Measurements from ENCODE around the gene IQSEC1. TPM values are rescaled to one million over a fixed set of nuclear protein-coding genes. Genes with fewer than 3 reads are reported as not detected.

The IQSEC1 gene
- polyA plus RNA-seq, 3 donors from 2014 or later: 9.0 to 40.5 (median 15.3) TPM

DNA sequence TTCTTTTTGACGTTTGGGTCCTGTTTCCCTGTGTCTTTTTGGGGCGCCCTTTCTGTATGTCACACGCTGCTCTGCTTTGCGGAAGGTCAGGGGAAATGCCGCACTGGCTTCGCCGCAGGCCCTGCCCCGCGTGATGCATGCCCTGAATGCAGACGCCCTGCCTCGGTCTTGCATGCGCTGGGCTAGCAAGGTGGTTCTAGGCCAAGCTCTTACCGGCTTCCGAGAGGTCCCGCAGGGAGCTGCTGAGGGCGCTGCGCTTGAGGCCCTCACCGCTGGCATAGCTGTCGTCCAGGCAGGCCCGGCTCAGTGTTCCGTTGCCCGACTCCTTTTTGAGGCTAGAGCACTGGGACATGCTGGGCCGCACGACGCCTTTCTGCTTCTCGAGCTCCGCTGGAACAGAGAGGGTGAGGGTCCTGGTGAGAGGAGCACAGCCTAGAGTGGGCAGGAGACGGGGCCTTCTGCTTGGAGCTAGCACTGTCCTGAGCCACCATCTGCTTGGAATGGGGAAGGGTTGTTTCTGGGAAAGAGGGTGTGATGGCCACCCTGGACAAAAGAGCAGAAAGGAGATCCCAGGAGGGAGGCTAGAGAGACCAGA lies 165.0 kb downstream of the IQSEC1 start:
- Mint-ChIP-seq H3K4me3 (no peak overlapping the region), H3K4me1 (peaks cover 17 to 34% of the 10 kb centered on the region in 2 donors), H3K36me3 (peaks cover 4 to 35% (median 11%) of the 10 kb centered on the region in 3 donors), H3K9me3 (no peaks in the 10 kb centered on the region), H3K27me3 (ENCODE audit: low read depth in 3 of 3) (peaks cover 3 to 17% (median 17%) of the 10 kb centered on the region in 3 donors), H3K27ac (peak overlapping the region in 1 of 6 donors; percentile 39)
- no peak for DNase-seq

DNA sequence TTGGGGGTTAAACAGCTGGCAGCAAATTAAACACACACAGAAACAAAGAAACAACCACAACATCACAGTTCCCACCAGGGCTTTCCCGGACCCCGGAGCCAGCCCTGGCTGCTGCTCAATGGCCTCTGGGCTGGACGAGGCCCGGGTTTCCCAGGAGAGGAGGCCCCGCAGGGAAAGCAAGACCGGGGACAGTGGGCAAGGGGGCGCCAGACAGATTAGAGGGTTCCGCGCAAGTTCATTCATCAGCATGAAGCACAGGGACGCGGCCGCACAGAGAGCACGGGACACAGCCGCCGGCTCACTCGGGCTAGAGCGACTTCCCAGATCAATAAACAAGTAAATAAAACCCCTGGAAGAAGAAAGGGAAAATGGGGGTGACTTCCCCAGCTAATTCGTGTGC lies 165.5 kb downstream of the IQSEC1 start:
- Mint-ChIP-seq H3K4me1 (peaks cover 21 to 37% of the 10 kb centered on the region in 2 donors), H3K9me3 (no peaks in the 10 kb centered on the region), H3K36me3 (peaks cover 4 to 30% (median 9%) of the 10 kb centered on the region in 3 donors), H3K27ac (no peak overlapping the region), H3K27me3 (ENCODE audit: low read depth in 3 of 3) (peaks cover 3 to 15% (median 12%) of the 10 kb centered on the region in 3 donors), H3K4me3 (no peak overlapping the region)
- no peak for DNase-seq

DNA sequence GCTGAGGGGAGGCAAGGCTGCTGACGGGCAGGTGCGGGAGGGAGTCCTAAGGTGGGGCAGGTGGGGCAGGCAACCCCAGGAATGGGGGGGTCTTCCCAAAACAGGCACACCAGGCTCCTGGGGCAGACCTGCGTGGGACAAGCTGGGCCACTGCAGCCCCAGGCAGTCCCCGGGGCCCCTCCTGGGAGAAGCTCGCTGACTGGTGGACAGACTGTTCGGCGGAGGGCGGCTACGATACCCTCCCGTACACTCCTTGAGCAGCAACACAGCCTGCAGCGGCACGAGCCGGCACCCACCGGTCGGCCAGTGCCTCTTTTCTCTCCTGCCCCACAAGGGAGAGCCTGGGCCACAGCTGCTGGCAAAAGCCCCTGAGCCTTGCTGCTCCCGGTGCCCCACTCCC lies 165.9 kb downstream of the IQSEC1 start:
- Mint-ChIP-seq H3K36me3 (peaks cover 4 to 27% (median 9%) of the 10 kb centered on the region in 3 donors), H3K4me1 (peaks cover 23 to 41% of the 10 kb centered on the region in 2 donors), H3K27ac (peak overlapping the region in 1 of 6 donors; percentile 17), H3K9me3 (no peaks in the 10 kb centered on the region), H3K4me3 (no peak overlapping the region), H3K27me3 (ENCODE audit: low read depth in 3 of 3) (peaks cover 4 to 18% (median 10%) of the 10 kb centered on the region in 3 donors)
- DNase-seq: no peak

DNA sequence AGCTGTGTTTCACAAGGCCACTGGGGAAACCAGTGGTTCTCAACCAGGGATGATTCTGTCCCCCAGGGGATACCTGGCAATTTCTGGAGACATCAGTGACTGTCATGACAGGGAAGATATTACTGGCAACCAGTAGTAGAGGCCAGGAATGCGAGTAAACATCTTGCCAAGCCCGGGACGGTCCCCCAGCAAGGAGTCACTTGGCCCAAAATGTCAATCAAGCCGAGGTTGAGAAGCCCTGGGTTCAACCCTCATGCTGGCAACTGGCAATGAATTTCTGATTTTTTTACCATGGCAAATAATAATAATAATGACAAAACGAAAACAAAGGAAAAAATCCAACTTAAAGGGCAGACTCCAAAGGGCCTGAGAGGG lies 166.3 kb downstream of the IQSEC1 start:
- Mint-ChIP-seq H3K9me3 (no peaks in the 10 kb centered on the region), H3K36me3 (peaks cover 4 to 24% (median 11%) of the 10 kb centered on the region in 3 donors), H3K4me3 (no peak overlapping the region), H3K4me1 (peaks cover 27 to 45% of the 10 kb centered on the region in 2 donors), H3K27ac (peak overlapping the region in 2 of 6 donors; percentile 17 to 29), H3K27me3 (ENCODE audit: low read depth in 3 of 3) (peaks cover 5 to 19% (median 10%) of the 10 kb centered on the region in 3 donors)
- no peak for DNase-seq

DNA sequence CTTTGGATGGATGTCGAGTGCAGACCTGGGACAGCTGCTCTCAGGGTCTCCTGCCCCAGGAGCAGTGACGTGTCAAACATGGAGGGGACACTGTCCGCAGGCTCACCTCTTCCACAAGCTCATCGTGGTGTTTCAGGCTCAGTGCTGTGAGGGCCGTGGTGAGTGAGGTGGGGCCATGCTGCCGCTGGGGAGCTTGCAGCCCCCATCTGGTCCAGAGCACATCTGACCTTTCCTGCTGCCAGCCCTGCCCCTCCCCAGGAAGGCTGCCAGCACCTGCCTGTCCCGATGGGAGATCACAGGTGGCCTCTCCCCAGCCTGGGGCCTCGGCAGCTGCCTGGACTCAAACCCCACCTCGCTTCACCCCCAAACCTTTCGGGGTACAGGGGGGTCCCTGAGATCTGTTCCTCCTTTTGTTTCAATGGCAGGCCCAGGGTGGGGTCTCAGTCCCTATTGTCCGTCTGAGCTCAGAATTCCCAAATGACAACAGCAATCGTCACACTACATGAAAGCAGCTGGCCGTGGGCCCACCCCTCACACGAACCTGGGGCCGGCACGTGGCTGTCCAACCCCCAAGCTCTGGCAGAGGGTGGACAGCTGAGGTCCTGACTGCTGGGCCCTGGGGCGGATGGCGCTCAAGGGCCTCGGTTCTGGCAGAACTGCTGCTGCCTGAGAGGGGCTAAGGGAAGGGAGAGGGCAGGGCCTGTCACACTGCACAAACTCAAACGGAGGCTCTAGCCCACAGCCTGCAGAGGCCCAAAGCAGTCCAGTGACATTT lies 166.9 kb downstream of the IQSEC1 start:
- Mint-ChIP-seq H3K9me3 (no peaks in the 10 kb centered on the region), H3K4me3 (peak overlapping the region in 2 of 5 donors; percentile 21 to 27), H3K36me3 (peaks cover 6 to 22% (median 11%) of the 10 kb centered on the region in 3 donors), H3K27ac (peak overlapping the region in 3 of 6 donors; percentile 20 to 73 (median 61)), H3K27me3 (ENCODE audit: low read depth in 3 of 3) (peaks cover 5 to 19% (median 10%) of the 10 kb centered on the region in 3 donors), H3K4me1 (peaks cover 33 to 49% of the 10 kb centered on the region in 2 donors)
- no peak for DNase-seq

DNA sequence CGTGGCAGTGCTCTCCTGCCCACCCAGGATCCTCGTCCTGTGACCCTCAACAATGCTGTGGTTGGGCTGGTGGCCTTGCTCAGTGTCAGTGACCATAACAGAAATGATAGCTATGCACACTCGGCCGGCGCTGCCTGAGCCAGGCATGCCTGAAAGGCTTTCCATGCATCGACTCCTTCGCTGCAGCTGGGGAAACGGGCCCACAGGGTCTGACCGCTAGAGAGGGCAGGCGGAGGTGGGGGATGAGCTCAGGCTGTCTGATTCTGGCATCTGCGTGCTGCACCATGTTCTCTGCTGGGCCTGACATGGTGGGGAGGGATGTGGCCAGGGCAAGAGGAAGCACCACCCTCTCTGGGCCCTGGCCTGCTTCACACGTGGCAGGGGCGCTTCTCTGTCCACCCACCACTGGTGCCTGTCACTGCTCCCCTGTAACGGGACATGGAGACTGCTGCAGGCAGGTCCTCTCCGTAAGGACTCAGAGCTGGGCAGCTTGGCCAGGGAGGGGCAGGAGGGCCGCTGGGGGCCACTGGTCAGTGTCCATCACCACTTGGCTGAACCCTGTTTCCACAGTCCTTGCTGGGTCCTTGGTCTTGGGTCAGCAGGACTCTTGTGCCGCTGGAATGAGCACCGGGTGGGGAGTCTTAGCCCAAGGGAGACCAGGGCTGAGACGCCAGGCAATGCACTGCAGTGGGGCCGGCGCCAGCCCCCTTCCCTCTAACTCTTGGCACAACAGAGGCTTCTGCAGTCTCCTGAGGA lies 167.7 kb downstream of the IQSEC1 start:
- Mint-ChIP-seq H3K27me3 (ENCODE audit: low read depth in 3 of 3) (peaks cover 5 to 19% (median 10%) of the 10 kb centered on the region in 3 donors), H3K4me1 (peaks cover 33 to 50% of the 10 kb centered on the region in 2 donors), H3K36me3 (peaks cover 9 to 22% (median 9%) of the 10 kb centered on the region in 3 donors), H3K4me3 (peak overlapping the region in 3 of 5 donors; percentile 18 to 61 (median 27)), H3K27ac (peak overlapping the region in 5 of 6 donors; percentile 10 to 87 (median 20)), H3K9me3 (no peaks in the 10 kb centered on the region)
- DNase-seq: no peak

DNA sequence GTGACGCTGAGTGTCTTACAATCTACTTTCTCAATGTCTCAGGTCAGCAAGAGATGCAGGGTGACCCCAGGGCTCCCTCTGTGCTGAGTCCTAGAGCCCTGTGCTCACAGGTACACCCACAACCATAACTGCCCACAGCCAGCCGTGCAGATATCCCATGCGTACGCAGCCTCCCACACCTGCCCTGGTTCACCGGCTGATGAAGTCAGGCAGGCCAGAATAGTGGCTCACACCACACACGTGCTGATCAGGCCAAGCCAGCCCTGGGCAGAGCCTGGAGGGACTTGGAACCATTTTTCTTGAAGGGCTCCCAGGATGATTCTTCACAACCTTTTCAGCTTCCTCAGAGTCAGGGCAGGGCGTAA lies 168.3 kb downstream of the IQSEC1 start:
- no peak for DNase-seq
- no peaks in the 10 kb centered on the region for H3K9me3 Mint-ChIP-seq
- peaks cover 11 to 24% (median 13%) of the 10 kb centered on the region in 3 donors for H3K36me3 Mint-ChIP-seq
- peak overlapping the region in 4 of 6 donors; percentile 10 to 87 (median 39) for H3K27ac Mint-ChIP-seq
- peak overlapping the region in 2 of 5 donors; percentile 20 to 61 for H3K4me3 Mint-ChIP-seq
- H3K4me1 Mint-ChIP-seq: peaks cover 33 to 52% of the 10 kb centered on the region in 2 donors
- peaks cover 5 to 19% (median 10%) of the 10 kb centered on the region in 3 donors for H3K27me3 Mint-ChIP-seq (ENCODE audit: low read depth in 3 of 3)

DNA sequence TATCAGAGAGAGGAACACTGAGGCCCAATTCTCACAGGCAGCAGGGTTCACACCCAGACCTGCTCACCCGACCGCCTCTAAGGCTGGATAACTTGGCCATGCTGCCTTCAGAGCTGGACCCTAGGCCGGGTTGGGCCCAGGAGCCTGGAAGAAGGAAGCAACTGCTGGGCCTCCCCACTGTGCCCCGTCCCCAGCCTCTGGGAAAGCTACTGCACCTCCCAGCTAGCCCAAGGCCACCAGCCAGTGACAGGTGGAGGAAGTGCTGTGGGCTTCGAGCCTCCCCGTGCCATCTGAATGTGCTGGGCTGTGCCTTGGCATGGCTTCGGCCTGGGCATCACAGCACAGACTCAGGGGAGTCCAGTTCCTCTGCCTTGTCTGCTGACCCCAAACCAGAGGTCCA lies 169.3 kb downstream of the IQSEC1 start:
- Mint-ChIP-seq H3K4me1 (peaks cover 33 to 52% of the 10 kb centered on the region in 2 donors), H3K36me3 (peaks cover 11 to 24% (median 18%) of the 10 kb centered on the region in 3 donors), H3K9me3 (no peaks in the 10 kb centered on the region), H3K4me3 (peak overlapping the region in 1 of 5 donors; percentile 49), H3K27ac (peak overlapping the region in 1 of 6 donors; percentile 77), H3K27me3 (ENCODE audit: low read depth in 3 of 3) (peaks cover 1 to 17% (median 10%) of the 10 kb centered on the region in 3 donors)
- DNase-seq: no peak

DNA sequence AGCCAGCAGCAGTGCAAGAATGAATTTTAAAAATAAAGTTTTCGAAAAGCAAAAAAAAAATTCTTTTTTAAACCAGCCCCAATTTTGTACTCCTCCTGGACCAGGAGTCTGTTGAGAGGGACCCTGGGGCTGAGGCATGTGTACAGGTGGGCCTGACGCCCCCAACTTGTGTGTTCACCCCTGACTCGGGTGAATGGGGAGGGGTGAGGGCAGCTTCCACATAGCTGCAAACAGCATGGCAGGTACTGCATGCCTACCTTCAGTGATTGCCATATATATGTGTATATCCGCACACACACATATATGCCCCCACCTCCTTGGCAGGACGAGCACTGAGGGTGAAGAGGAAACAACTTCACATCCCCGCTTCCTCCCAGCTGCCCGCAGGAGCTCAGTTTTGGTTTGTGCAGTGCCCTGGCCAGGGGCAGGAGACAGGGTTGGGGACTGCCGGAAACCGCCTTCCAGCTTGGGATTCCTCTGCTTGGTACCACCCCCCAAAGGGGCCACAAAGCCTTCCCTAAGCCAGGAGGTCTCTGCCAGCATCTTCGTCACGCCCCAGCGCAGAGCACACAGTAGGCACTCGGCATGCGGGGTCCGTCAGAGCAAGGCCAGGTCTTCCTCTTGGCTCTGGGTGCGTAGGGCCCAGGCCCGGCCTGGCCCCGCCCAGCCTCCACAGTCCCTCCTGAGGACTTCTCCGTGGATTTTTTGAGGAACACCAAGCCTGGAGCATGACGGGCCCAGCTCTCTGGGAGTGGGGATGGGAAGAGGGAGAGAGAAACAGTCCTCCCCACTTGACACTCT lies 170.0 kb downstream of the IQSEC1 start:
- peaks cover 7 to 22% (median 21%) of the 10 kb centered on the region in 3 donors for H3K36me3 Mint-ChIP-seq
- H3K4me3 Mint-ChIP-seq: peak overlapping the region in 2 of 5 donors; percentile 25 to 49
- peaks cover 1 to 14% (median 6%) of the 10 kb centered on the region in 3 donors for H3K27me3 Mint-ChIP-seq (ENCODE audit: low read depth in 3 of 3)
- H3K27ac Mint-ChIP-seq: peak overlapping the region in 2 of 6 donors; percentile 34 to 77
- H3K9me3 Mint-ChIP-seq: no peaks in the 10 kb centered on the region
- no peak for DNase-seq
- peaks cover 33 to 52% of the 10 kb centered on the region in 2 donors for H3K4me1 Mint-ChIP-seq

DNA sequence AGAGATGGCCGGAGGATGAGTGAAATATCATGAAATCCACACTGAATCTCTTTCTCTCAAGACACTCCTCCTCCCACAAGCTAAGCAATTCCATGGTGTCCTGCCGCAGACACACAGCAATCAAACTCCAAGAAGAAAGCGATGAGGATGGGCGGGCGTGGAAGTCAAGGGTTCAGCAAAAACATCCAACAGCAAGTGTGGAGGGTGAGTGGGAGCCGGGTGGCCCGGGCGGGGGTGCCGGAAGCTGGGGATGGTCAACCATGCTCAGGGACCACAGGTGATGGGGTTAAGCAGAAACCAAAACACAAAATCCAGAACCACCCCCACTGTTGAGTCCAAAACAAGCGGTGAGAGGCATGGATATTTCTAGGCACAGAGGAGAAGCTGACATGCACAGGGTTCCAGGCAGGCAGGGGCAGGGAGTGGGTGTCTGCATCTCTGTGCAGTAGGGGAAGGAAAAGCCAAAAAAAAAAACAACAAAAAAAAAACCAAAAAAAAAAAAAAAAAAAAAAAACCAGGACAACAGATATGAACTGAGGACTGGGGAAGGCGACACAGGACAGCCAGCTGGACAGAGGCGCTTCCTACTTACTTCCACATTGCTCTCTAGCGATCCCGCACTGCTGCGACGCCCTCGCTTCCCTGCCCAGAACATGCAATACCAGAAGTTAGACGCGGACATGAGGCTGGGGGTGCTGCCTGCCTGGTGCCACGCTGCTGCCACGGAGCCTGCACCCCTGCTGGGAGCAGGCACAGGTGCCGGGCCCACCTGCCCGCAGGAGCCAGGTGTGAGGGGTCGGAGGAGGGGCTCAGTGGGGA lies 170.8 kb downstream of the IQSEC1 start:
- no peak for DNase-seq
- Mint-ChIP-seq H3K9me3 (no peaks in the 10 kb centered on the region), H3K4me1 (peaks cover 33 to 52% of the 10 kb centered on the region in 2 donors), H3K36me3 (peaks cover 8 to 21% (median 18%) of the 10 kb centered on the region in 3 donors), H3K27me3 (ENCODE audit: low read depth in 3 of 3) (peaks cover 1 to 18% (median 6%) of the 10 kb centered on the region in 3 donors), H3K27ac (peak overlapping the region; percentile 10 to 75 (median 58)), H3K4me3 (peak overlapping the region in 1 of 5 donors; percentile 33)

DNA sequence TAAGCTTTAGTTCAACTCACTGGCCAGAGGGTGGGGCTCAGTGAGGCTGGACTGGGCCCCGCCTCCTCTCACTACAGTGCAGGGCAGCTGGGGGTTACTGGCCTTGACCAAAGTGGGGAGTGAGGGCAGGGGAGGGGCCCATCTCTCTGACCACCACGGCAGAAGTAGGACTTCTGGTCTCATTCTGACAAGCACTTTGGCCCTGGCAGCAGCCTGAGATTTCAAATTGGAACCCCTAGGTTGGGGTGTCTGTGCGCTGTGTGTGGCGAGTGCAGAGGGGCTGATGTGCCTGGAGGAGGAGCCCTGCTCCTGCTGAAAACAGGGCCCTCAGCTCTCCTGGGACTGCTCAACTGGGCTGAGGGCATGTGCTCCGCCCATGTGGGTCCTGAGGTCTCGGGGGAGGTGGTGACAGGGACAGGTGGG lies 171.6 kb downstream of the IQSEC1 start:
- Mint-ChIP-seq H3K4me1 (peaks cover 33 to 50% of the 10 kb centered on the region in 2 donors), H3K36me3 (peaks cover 14 to 21% (median 18%) of the 10 kb centered on the region in 3 donors), H3K27ac (peak overlapping the region in 5 of 6 donors; percentile 50 to 75 (median 66)), H3K27me3 (ENCODE audit: low read depth in 3 of 3) (peaks cover 4 to 17% (median 6%) of the 10 kb centered on the region in 3 donors), H3K9me3 (no peaks in the 10 kb centered on the region), H3K4me3 (no peak overlapping the region)
- no peak for DNase-seq

DNA sequence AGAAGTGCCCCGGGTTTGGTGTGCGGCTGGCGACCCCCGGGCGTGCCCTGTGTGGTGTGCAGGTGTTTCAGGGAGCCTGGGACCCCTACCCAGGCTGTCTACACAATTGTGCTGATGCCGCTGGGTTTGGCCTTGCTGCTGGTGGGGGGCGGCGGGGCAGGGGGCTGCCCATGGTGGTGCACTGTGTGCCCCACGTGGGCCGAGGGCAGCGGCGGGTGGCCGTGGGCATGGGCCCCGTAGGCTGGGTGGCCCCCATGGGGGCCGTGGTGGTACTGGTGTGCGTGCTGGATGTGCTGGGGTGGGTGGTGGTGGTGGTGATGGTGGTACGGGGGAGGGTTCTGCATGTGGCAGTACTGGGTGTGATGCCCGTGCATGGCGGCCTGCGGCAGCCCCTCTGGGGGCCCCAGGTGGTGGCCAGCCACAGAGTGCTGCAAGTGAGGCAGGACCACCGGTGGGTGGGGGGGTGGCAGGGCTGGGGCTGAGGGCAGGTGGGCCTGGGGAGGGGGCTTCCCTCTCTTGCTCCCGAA lies 172.3 kb downstream of the IQSEC1 start:
- no peak for DNase-seq
- H3K27me3 Mint-ChIP-seq (ENCODE audit: low read depth in 3 of 3): peaks cover 5 to 17% (median 8%) of the 10 kb centered on the region in 3 donors
- no peak overlapping the region for H3K4me3 Mint-ChIP-seq
- peaks cover 33 to 43% of the 10 kb centered on the region in 2 donors for H3K4me1 Mint-ChIP-seq
- no peak overlapping the region for H3K27ac Mint-ChIP-seq
- H3K9me3 Mint-ChIP-seq: no peaks in the 10 kb centered on the region
- peaks cover 14 to 21% (median 18%) of the 10 kb centered on the region in 3 donors for H3K36me3 Mint-ChIP-seq

All from immature natural killer cell (primary cell).